Measurements from ENCODE around the gene THPO. TPM values are rescaled to one million over a fixed set of nuclear protein-coding genes. Genes with fewer than 3 reads are reported as not detected.

The THPO gene
- total RNA-seq, 4 donors from 2014 or later, result 0.31 to 0.94 TPM; not detected in 2

DNA sequence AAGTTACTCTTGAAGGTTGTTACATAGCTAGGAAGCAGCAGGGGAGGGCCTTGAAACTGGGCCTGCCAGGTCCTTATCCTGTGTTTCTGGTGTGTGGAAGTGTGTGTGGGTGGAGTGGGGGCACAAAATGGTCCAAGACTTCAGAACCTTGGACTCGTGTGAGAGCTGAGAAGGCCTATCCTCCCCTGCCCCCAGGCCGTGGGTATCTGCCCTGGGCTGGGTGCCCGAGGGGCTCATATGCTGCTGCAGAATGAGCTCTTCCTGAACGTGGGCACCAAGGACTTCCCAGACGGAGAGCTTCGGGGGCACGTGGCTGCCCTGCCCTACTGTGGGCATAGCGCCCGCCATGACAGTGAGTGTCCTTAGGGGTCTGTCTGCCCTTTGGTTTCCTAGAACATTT is 6.3 kb upstream of the THPO start:
- no peak overlapping the region for H3K4me3 ChIP-seq
- peaks cover 37% of the 10 kb centered on the region for H3K27me3 ChIP-seq
- WGBS, 2 donors (ENCODE audit: low coverage in 1 of 2), result 85% methylated on average over 4 of the region's 9 CpGs; no CpG with 5 or more reads in 1 of the 2 donors
- TF ChIP-seq EP300 (IDR thresholded peaks at IDR 0.05), result no peak
- TF ChIP-seq POLR2A (IDR thresholded peaks at IDR 0.05), result no peak
- H3K4me1 ChIP-seq, result peaks cover 0 to 22% (median 12%) of the 10 kb centered on the region in 3 donors
- no peak for ATAC-seq
- H3K27ac ChIP-seq, result no peak overlapping the region
- H3K9me3 ChIP-seq, result no peaks in the 10 kb centered on the region
- peaks cover 0 to 39% of the 10 kb centered on the region in 2 donors for H3K36me3 ChIP-seq

DNA sequence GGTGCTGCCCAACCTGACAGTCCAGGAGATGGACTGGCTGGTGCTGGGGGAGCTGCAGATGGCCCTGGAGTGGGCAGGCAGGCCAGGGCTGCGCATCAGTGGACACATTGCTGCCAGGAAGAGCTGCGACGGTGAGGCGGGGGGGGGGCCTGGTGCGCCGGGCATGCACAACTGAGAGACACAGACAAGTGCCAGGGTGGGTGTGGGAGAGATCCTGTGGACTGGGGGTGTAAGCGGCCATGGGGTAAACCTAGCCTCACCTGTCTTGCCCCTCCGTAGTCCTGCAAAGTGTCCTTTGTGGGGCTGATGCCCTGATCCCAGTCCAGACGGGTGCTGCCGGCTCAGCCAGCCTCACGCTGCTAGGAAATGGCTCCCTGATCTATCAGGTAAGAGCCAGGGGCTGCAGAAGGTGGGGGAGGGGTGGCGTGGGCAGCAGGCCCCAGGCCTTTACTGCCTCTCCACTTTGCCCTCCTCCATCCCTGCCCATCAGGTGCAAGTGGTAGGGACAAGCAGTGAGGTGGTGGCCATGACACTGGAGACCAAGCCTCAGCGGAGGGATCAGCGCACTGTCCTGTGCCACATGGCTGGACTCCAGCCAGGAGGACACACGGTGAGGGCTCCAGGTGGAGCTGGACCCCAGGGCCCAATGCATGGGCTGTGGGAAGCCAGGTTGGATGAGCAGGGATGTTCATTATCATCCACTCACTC is 5.2 kb upstream of the THPO start:
- peaks cover 0 to 34% of the 10 kb centered on the region in 2 donors for H3K36me3 ChIP-seq
- WGBS, 2 donors (ENCODE audit: low coverage in 1 of 2), result 100% methylated on average over 1 of the region's 15 CpGs; no CpG with 5 or more reads in 1 of the 2 donors
- ATAC-seq, result no peak
- peaks cover 0 to 34% (median 21%) of the 10 kb centered on the region in 3 donors for H3K4me1 ChIP-seq
- H3K27me3 ChIP-seq, result peaks cover 39% of the 10 kb centered on the region
- H3K27ac ChIP-seq, result no peak overlapping the region
- no peak overlapping the region for H3K4me3 ChIP-seq
- H3K9me3 ChIP-seq, result no peaks in the 10 kb centered on the region
- TF ChIP-seq EP300 (IDR thresholded peaks at IDR 0.05) (no peak), POLR2AphosphoS5 (IDR thresholded peaks at IDR 0.05) (no peak)

DNA sequence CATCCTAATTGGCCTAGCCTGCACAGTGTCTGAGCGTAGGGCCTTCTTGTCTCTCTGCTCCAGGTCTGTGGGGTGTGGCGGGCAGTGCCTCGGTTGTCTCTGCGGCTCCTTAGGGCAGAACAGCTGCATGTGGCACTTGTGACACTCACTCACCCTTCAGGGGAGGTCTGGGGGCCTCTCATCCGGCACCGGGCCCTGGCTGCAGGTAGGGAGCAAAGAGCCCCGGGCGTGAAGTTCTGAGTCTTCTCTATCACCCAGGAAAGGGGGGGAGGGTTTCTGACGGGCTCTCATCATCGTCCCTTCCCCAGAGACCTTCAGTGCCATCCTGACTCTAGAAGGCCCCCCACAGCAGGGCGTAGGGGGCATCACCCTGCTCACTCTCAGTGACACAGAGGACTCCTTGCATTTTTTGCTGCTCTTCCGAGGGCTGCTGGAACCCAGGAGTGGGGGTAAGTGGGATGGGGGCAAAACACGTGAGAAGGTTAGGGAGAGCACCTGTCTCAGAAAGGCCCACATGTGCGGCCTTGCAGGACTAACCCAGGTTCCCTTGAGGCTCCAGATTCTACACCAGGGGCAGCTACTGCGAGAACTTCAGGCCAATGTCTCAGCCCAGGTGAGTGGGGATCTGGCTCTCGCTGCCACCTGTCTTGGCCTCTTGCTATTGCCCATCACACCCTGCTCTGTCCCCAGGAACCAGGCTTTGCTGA is 4.5 kb upstream of the THPO start:
- no peak overlapping the region for H3K27ac ChIP-seq
- H3K36me3 ChIP-seq, result peaks cover 0 to 29% of the 10 kb centered on the region in 2 donors
- no peak for TF ChIP-seq POLR2AphosphoS5 (IDR thresholded peaks at IDR 0.05)
- TF ChIP-seq EP300 (IDR thresholded peaks at IDR 0.05), result no peak
- no peak for TF ChIP-seq POLR2A (IDR thresholded peaks at IDR 0.05)
- TF ChIP-seq, protein P1, sequence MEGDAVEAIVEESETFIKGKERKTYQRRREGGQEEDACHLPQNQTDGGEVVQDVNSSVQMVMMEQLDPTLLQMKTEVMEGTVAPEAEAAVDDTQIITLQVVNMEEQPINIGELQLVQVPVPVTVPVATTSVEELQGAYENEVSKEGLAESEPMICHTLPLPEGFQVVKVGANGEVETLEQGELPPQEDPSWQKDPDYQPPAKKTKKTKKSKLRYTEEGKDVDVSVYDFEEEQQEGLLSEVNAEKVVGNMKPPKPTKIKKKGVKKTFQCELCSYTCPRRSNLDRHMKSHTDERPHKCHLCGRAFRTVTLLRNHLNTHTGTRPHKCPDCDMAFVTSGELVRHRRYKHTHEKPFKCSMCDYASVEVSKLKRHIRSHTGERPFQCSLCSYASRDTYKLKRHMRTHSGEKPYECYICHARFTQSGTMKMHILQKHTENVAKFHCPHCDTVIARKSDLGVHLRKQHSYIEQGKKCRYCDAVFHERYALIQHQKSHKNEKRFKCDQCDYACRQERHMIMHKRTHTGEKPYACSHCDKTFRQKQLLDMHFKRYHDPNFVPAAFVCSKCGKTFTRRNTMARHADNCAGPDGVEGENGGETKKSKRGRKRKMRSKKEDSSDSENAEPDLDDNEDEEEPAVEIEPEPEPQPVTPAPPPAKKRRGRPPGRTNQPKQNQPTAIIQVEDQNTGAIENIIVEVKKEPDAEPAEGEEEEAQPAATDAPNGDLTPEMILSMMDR (IDR thresholded peaks at IDR 0.05), result no peak
- no peaks in the 10 kb centered on the region for H3K9me3 ChIP-seq
- 83% methylated on average over 1 of the region's 16 CpGs; no CpG with 5 or more reads in 1 of the 2 donors for WGBS, 2 donors (ENCODE audit: low coverage in 1 of 2)
- H3K4me3 ChIP-seq, result no peak overlapping the region
- ATAC-seq, result no peak
- H3K27me3 ChIP-seq, result peaks cover 45% of the 10 kb centered on the region
- peaks cover 0 to 41% (median 24%) of the 10 kb centered on the region in 3 donors for H3K4me1 ChIP-seq

GRCh38 chr3:184381261-184382224 is 3.5 kb upstream of the THPO start:
- H3K9me3 ChIP-seq, result no peaks in the 10 kb centered on the region
- H3K4me1 ChIP-seq, result peaks cover 0 to 45% (median 24%) of the 10 kb centered on the region in 3 donors
- WGBS, 2 donors (ENCODE audit: low coverage in 1 of 2), result 20 to 53% methylated on average over 2 to 3 of the region's 55 CpGs
- TF ChIP-seq POLR2A (IDR thresholded peaks at IDR 0.05) (no peak), EP300 (IDR thresholded peaks at IDR 0.05) (no peak), POLR2AphosphoS5 (IDR thresholded peaks at IDR 0.05) (no peak)
- TF ChIP-seq, protein P1 (IDR thresholded peaks at IDR 0.05), result no peak
- H3K4me3 ChIP-seq, result peak overlapping the region in 1 of 2 donors; percentile 67
- peaks cover 51% of the 10 kb centered on the region for H3K27me3 ChIP-seq
- peak overlapping the region in 3 of 4 donors; percentile 48 to 84 (median 82) for H3K27ac ChIP-seq
- H3K36me3 ChIP-seq, result peaks cover 0 to 20% of the 10 kb centered on the region in 2 donors
- no peak for ATAC-seq

GRCh38 chr3:184380627-184381260 is 2.7 kb upstream of the THPO start:
- peak overlapping the region in 3 of 4 donors; percentile 68 to 84 (median 82) for H3K27ac ChIP-seq
- peak; percentile 22 for ATAC-seq
- peaks cover 0 to 45% (median 24%) of the 10 kb centered on the region in 3 donors for H3K4me1 ChIP-seq
- H3K36me3 ChIP-seq, result peaks cover 0 to 12% of the 10 kb centered on the region in 2 donors
- peak overlapping the region; percentile 44 to 67 for H3K4me3 ChIP-seq
- H3K27me3 ChIP-seq, result peaks cover 50% of the 10 kb centered on the region
- TF ChIP-seq POLR2A (IDR thresholded peaks at IDR 0.05) (no peak), POLR2AphosphoS5 (IDR thresholded peaks at IDR 0.05) (no peak), EP300 (IDR thresholded peaks at IDR 0.05) (no peak)
- TF ChIP-seq, protein P1 (IDR thresholded peaks at IDR 0.05), result no peak
- 0% methylated on average over 2 to 3 of the region's 42 CpGs for WGBS, 2 donors (ENCODE audit: low coverage in 1 of 2)
- no peaks in the 10 kb centered on the region for H3K9me3 ChIP-seq

Data from gastroesophageal sphincter (tissue), 4 donors.